HepG2 (cell line): ENCODE results near the gene PMEL. TPM values are rescaled to one million over a fixed set of nuclear protein-coding genes. Genes with fewer than 3 reads are reported as not detected.

Source experiments
- IRF1 ChIP-seq: sonication (generic); formaldehyde crosslinking; IDR thresholded peaks from 2 replicates; pipeline ENCODE4 v1.4.0; 2020; ENCODE audit warnings: low read depth, mild to moderate bottlenecking, missing genetic modification reagents
- NRL ChIP-seq: sonication (generic); formaldehyde crosslinking; IDR thresholded peaks from 2 replicates; pipeline ENCODE4 v1.5.0; 2020; ENCODE audit warnings: missing genetic modification reagents, mild to moderate bottlenecking, moderate library complexity, borderline replicate concordance
- PHF8 ChIP-seq: sonication (generic); formaldehyde crosslinking; IDR thresholded peaks from 2 replicates; pipeline ENCODE4 v1.5.0; 2020; ENCODE audit warnings: missing genetic modification reagents
- TFDP1 ChIP-seq: IDR thresholded peaks from 2 replicates; pipeline ENCODE4 v1.6.1; 2016; ENCODE audit warnings: missing compliant biosample characterization, missing genetic modification reagents, borderline replicate concordance
- U2AF1 ChIP-seq: fragments of 200-400 bp; formaldehyde crosslinking; optimal IDR thresholded peaks from 2 replicates; pipeline ENCODE3; 2017; ENCODE audit warnings: mild to moderate bottlenecking, low read depth, low read length
- ZBTB3 ChIP-seq: sonication (generic); formaldehyde crosslinking; IDR thresholded peaks from 2 replicates; pipeline ENCODE4 v1.4.0; 2020; ENCODE audit warnings: low read depth, mild to moderate bottlenecking, moderate library complexity, missing genetic modification reagents, borderline replicate concordance
- ZHX1 ChIP-seq: sonication (generic); formaldehyde crosslinking; IDR thresholded peaks from 2 replicates; pipeline ENCODE4 v1.8.1; 2022; ENCODE audit warnings: low read depth, mild to moderate bottlenecking, missing genetic modification reagents
- ZKSCAN5 ChIP-seq: sonication (generic); formaldehyde crosslinking; IDR thresholded peaks from 2 replicates; pipeline ENCODE4 v1.5.1; 2020; ENCODE audit warnings: mild to moderate bottlenecking, missing genetic modification reagents
- ZNF335 ChIP-seq: sonication (generic); formaldehyde crosslinking; IDR thresholded peaks from 2 replicates; pipeline ENCODE4 v1.4.0; 2020; ENCODE audit warnings: missing genetic modification reagents
- ZNF496 ChIP-seq: sonication (generic); formaldehyde crosslinking; IDR thresholded peaks from 2 replicates; pipeline ENCODE4 v1.8.1; 2023; ENCODE audit warnings: mild to moderate bottlenecking, moderate library complexity, missing genetic modification reagents; ENCODE audit not compliant: insufficient replicate concordance
- ZNF558 ChIP-seq: sonication (generic); formaldehyde crosslinking; IDR thresholded peaks from 2 replicates; pipeline ENCODE4 v1.9.0; 2022; ENCODE audit warnings: mild to moderate bottlenecking, missing genetic modification reagents, borderline replicate concordance
- ZNF589 ChIP-seq: sonication (generic); formaldehyde crosslinking; conservative IDR thresholded peaks from 2 replicates; pipeline ENCODE4 v1.8.0; 2022; ENCODE audit warnings: mild to moderate bottlenecking, moderate library complexity, missing genetic modification reagents
- ZNF7 ChIP-seq: IDR thresholded peaks from 2 replicates; pipeline ENCODE4 v1.6.1; 2016; ENCODE audit warnings: missing biosample characterization, missing genetic modification reagents
- ZNF891 ChIP-seq: sonication (generic); formaldehyde crosslinking; IDR thresholded peaks from 2 replicates; pipeline ENCODE4 v1.5.0; 2020; ENCODE audit warnings: mild to moderate bottlenecking, missing genetic modification reagents
- polyA plus RNA-seq, 8 experiments: library from polyadenylated mRNA; depleted of rRNA in 3 of 8; stranded (reverse) in 7 of 8; unstranded in 1 of 8; fragments of >200 nt; fragmentation: Illumina TruSeq in 4 of 8; extraction: Trizol in 4 of 8; gene quantifications; 2 replicates each; pipeline versions ENCODE4 v1.2.1 to v1.2.3, GENCODE V29; 2011 to 2016; ENCODE audit warnings: low read depth in 4 of 8, missing spikeins in 1 of 8, mixed read lengths in 1 of 8; ENCODE audit not compliant: insufficient read depth in 1 of 8
- total RNA-seq, 5 experiments: library from RNA; depleted of rRNA; stranded (reverse); fragments of >200 nt; fragmentation: Illumina TruSeq; extraction: Trizol; gene quantifications; 2 replicates each; pipeline ENCODE4 v1.2.3, GENCODE V29; 2016; ENCODE audit warnings: low read depth in 1 of 5
- TF ChIP-seq, protein P1 (sequence below): IDR thresholded peaks from 2 replicates; pipeline ENCODE4 v1.6.1; 2016; ENCODE audit warnings: low read depth, control low read depth
- TF ChIP-seq, protein P2 (sequence below): sonication (generic); formaldehyde crosslinking; IDR thresholded peaks from 2 replicates; pipeline ENCODE4 v1.4.0; 2020; ENCODE audit warnings: missing genetic modification reagents

PMEL gene
- total and polyA plus RNA-seq, 2 of the 13 experiments (the other 11 are each of a cell fraction or from before 2014, with no cell fraction given): 0.49 to 3.3 TPM

DNA sequence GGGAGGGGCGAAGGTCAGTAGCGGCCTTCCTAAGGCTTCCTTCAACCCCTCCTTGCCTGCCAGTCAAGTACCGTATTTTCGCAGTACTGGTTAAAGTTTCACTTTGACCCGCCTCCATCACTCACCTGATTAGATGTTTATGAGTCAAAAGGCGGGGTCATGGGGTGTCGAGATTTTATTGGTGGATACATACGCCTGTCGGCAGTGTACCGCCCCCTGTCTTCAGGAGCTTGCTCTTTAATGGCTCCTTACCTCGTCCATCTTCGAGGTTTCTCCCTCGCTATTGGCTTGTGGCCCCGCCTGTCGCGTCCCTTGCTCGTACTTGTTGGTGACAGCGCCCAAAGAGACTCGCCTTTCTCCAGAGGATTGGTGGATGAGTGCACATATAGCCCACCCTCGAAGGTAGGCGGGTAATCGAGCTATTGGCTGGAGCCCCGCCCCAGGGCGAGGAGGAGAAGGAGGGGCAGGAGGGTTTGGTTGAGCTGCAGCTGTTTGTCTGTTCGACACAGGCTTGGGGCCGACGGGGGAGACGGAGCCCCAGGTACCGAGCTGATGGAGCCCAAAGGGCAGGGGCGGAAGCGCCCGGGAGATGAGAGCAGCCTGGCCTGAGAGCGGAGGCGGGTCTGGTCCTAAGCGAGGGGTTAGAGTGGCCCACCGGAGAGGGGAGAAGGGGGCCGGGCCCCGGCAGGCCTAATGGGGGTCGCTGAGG is 7.9 kb upstream of the PMEL start, which contains the start of gene RAB5B (continued):
- TF ChIP-seq ZHX1: no peak
- TF ChIP-seq, protein P1, sequence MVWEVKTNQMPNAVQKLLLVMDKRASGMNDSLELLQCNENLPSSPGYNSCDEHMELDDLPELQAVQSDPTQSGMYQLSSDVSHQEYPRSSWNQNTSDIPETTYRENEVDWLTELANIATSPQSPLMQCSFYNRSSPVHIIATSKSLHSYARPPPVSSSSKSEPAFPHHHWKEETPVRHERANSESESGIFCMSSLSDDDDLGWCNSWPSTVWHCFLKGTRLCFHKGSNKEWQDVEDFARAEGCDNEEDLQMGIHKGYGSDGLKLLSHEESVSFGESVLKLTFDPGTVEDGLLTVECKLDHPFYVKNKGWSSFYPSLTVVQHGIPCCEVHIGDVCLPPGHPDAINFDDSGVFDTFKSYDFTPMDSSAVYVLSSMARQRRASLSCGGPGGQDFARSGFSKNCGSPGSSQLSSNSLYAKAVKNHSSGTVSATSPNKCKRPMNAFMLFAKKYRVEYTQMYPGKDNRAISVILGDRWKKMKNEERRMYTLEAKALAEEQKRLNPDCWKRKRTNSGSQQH (CRISPR knock-in tag): no peak
- no peak for TF ChIP-seq U2AF1
- 0 out of 2 replicates have a peak, but pooled peaks have one; percentile 65 for TF ChIP-seq ZNF335
- peak; percentile 87 for TF ChIP-seq TFDP1 (CRISPR knock-in tag)
- TF ChIP-seq ZNF558 (CRISPR knock-in tag): no peak; the same call in 1 of the 2 replicates
- no peak; the same call in 1 of the 2 replicates for TF ChIP-seq ZKSCAN5 (CRISPR knock-in tag)
- peak; percentile 85; the same call in 1 of the 2 replicates for TF ChIP-seq NRL (CRISPR knock-in tag)
- TF ChIP-seq, protein P2, sequence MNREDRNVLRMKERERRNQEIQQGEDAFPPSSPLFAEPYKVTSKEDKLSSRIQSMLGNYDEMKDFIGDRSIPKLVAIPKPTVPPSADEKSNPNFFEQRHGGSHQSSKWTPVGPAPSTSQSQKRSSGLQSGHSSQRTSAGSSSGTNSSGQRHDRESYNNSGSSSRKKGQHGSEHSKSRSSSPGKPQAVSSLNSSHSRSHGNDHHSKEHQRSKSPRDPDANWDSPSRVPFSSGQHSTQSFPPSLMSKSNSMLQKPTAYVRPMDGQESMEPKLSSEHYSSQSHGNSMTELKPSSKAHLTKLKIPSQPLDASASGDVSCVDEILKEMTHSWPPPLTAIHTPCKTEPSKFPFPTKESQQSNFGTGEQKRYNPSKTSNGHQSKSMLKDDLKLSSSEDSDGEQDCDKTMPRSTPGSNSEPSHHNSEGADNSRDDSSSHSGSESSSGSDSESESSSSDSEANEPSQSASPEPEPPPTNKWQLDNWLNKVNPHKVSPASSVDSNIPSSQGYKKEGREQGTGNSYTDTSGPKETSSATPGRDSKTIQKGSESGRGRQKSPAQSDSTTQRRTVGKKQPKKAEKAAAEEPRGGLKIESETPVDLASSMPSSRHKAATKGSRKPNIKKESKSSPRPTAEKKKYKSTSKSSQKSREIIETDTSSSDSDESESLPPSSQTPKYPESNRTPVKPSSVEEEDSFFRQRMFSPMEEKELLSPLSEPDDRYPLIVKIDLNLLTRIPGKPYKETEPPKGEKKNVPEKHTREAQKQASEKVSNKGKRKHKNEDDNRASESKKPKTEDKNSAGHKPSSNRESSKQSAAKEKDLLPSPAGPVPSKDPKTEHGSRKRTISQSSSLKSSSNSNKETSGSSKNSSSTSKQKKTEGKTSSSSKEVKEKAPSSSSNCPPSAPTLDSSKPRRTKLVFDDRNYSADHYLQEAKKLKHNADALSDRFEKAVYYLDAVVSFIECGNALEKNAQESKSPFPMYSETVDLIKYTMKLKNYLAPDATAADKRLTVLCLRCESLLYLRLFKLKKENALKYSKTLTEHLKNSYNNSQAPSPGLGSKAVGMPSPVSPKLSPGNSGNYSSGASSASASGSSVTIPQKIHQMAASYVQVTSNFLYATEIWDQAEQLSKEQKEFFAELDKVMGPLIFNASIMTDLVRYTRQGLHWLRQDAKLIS (CRISPR knock-in tag): no peak; the same call in 1 of the 2 replicates
- TF ChIP-seq ZNF7 (CRISPR knock-in tag): peak; percentile 31; the same call in 1 of the 2 replicates
- no peak for TF ChIP-seq IRF1 (CRISPR knock-in tag)
- TF ChIP-seq PHF8: peak; percentile 97
- peak; percentile 72; the same call in 1 of the 2 replicates for TF ChIP-seq ZBTB3 (CRISPR knock-in tag)
- TF ChIP-seq ZNF589: 0 out of 2 replicates have a peak, but pooled peaks have one; percentile 10
- TF ChIP-seq ZNF496 (CRISPR knock-in tag): no peak
- TF ChIP-seq ZNF891 (CRISPR knock-in tag): peak; percentile 92
